ENCODE data around the gene TNS2. TPM values are rescaled to one million over a fixed set of nuclear protein-coding genes. Genes with fewer than 3 reads are reported as not detected.

The TNS2 gene, protein sequence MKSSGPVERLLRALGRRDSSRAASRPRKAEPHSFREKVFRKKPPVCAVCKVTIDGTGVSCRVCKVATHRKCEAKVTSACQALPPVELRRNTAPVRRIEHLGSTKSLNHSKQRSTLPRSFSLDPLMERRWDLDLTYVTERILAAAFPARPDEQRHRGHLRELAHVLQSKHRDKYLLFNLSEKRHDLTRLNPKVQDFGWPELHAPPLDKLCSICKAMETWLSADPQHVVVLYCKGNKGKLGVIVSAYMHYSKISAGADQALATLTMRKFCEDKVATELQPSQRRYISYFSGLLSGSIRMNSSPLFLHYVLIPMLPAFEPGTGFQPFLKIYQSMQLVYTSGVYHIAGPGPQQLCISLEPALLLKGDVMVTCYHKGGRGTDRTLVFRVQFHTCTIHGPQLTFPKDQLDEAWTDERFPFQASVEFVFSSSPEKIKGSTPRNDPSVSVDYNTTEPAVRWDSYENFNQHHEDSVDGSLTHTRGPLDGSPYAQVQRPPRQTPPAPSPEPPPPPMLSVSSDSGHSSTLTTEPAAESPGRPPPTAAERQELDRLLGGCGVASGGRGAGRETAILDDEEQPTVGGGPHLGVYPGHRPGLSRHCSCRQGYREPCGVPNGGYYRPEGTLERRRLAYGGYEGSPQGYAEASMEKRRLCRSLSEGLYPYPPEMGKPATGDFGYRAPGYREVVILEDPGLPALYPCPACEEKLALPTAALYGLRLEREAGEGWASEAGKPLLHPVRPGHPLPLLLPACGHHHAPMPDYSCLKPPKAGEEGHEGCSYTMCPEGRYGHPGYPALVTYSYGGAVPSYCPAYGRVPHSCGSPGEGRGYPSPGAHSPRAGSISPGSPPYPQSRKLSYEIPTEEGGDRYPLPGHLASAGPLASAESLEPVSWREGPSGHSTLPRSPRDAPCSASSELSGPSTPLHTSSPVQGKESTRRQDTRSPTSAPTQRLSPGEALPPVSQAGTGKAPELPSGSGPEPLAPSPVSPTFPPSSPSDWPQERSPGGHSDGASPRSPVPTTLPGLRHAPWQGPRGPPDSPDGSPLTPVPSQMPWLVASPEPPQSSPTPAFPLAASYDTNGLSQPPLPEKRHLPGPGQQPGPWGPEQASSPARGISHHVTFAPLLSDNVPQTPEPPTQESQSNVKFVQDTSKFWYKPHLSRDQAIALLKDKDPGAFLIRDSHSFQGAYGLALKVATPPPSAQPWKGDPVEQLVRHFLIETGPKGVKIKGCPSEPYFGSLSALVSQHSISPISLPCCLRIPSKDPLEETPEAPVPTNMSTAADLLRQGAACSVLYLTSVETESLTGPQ (N-terminal part only)
- total RNA-seq, result 10 to 100 TPM; 16.0 to 17.2 TPM

GRCh38 chr12:53049571-53050318 is at the start of gene TNS2:
TNS2 (plus strand) TSS chr12:53050065; CDS start chr12:53050186, 121 bp downstream.

DNA sequence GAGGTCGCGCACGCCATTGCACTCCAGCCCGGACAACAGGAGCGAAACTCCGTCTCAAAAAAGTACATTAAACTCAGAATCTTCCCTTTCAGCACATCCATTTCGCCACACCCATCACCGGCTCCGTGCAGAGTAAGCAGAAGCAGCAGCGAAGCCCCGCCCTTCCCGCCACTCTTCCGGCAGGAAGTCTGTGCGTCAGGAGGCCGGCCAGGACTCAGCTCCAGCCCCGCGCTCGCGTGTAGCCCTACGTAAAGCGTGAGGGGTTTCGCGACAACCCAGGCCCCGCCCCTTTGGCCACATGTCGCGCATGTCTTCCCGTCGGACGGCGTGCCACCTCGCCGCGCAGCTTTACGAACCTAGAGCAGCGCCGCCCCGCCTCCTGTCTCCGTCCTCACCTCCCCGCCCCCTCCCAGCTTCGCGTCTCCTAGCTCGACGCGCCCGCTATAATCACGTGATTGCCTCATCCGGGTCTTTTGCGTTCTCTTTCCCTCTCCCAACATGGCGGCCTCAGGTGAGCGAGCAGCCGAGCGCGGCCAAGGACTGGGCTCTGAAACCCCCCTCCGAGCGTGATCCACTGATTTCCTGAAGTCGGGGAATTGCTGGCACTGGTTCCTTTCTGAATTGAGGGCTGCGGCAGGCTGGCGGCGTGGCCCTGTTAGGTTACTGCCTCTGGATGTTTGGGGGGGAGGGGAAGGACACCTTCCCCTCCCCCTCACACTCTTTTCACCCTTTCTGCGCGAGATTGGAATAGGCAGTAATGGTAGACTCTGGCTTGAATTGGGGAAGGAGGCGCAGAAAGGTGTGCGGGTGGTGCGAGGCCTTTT is 43.7 kb upstream of the TNS2 start, which contains the start of gene EIF4B:
EIF4B (plus strand) TSS at position 471 of the 824 bp plus-strand sequence; CDS start at position 499, 28 bp downstream.

DNA sequence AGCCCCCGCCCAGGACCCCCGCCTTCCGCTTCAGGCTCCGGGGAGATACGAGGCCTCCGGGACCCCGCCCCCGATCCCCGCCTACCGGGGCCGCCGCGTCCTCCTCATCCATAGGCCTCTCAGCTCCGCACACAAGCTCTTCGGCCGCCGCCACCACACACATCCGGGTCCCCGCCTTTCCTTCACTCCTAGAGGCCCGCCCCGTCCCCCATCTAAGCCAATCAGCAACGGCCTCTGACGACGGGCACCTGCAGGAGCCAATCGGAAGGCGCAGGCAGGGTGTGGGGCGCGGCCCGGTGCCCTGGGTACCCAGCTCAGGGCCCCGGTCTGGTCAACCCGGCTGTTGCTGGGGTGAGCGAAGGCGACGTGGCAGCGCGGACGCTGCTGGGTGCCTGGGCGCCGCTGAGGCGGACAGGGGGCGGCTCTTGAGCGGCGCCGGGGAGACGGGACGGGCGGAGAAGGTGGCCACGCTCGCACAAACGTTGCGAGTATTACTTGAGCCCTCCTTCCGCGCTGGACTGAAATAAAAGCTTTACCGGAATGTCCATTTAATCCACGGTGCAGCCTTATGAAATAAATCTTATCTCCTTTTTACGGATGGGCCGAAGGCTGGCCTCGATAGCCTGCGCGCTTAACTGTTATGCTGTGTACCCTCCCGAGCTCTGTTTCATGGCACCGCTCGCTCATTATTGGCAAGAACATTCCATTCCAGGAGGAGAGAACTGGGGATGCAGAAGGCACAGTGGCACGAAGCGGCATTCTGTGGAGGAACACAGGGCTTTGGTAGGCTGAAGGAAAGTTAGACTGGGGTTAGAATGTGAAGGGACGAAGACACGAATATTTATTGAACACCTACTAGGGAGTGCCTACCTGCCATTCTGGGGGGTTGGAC is 29.6 kb downstream of the TNS2 start, which contains the start of gene SPRYD3:
SPRYD3 (minus strand) TSS at position 165 of the 892 bp plus-strand sequence; CDS start at position 108, 57 bp downstream.

DNA sequence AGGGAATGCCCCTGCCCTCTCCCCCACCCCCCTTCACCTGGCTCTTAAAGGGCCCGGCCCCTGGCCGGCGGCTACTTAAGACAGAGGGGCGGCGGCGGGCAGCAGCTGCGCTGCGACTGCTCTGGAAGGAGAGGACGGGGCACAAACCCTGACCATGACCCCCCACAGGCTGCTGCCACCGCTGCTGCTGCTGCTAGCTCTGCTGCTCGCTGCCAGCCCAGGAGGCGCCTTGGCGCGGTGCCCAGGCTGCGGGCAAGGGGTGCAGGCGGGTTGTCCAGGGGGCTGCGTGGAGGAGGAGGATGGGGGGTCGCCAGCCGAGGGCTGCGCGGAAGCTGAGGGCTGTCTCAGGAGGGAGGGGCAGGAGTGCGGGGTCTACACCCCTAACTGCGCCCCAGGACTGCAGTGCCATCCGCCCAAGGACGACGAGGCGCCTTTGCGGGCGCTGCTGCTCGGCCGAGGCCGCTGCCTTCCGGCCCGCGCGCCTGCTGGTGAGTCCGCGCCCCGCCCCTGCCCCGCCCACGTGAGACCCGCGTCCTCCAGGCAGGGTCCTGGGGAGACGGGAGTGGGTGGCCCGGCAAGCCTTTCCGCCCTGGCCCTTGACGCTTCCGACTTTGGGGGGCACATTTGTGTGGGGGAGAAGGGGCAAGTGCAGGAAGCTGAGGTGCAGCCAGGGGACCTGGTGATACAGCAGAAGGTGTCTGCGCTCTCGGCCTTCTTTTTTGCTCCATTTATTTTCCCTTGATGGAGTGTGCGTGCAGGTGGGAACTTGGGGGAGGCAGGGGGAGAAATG is 47.9 kb downstream of the TNS2 start, which contains the start of gene IGFBP6:
IGFBP6 (plus strand) TSS at position 104 of the 790 bp plus-strand sequence; CDS start at position 155, 51 bp downstream.

DNA sequence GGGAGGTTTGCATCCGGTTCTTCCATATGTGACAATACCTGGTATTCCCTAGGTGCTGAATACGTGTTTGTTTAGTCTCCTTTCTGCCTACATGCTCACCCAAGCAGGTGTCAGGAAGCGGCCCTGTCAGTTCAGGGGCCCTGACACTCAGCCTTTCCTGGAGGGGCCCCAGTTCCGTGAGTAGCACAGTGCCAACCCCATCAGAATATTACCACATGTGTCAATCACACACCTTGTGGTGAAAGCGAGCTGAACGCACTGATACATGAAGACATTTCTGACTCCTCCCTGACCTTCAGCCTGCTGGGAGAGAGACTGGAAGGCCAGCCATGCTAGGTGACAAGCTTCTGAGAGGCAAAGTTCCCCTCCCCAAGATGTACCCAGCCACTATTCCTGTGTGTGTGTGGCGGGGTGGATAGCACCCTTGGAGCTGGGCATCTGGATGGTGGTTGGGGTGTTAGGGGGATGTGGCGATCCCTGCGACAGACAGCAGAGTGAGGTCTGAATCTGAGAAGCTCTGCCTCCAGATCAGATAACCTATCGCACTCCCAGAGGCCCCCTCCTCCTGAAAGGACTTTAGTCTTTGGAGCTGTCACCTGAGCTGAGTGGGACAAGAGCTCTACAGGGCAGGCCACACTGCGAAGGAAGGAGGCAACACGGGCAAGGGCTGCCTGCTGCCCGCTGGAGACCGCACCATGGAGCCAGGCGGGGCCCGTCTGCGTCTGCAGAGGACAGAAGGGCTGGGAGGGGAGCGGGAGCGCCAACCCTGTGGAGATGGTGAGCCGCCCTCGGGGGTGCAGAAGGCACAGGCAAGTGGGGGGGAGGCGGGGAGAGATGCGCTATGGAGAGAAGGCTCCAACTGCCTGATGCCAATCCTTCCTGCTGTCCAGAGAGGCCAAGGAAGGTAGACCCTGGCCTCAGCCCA is 53.3 kb downstream of the TNS2 start, which contains the start of gene SOAT2:
SOAT2 (plus strand) TSS at position 604 of the 925 bp plus-strand sequence; CDS start at position 696, 92 bp downstream.

Small RNA genes within 50 kb of the gene (small RNA-seq; reads per million reads assigned to genes)
- gene MIR6757, result 0 to 0.17 reads per million in 2 donors

Other genes with a start within 250 kb of the TNS2 start
- gene KRT4, start 235.9 kb upstream of the TNS2 start, total RNA-seq, result not detected
- gene KRT79, start 215.8 kb upstream of the TNS2 start, total RNA-seq, result not detected
- not detected for gene KRT78, start 201.1 kb upstream of the TNS2 start, total RNA-seq
- gene KRT8, start 145.0 kb upstream of the TNS2 start, total RNA-seq, result under 1 TPM in 1 of 2 donors, not detected in 1; 0.33 TPM
- 1 to 10 TPM; 1.0 to 6.7 TPM for gene KRT18, start 100.9 kb upstream of the TNS2 start, total RNA-seq
- gene EIF4B, start 43.6 kb upstream of the TNS2 start, total RNA-seq, result 100 to 1,000 TPM; 469 to 648 TPM
- gene SPRYD3, start 29.3 kb downstream of the TNS2 start, total RNA-seq, result 10 to 100 TPM; 11.0 to 18.6 TPM
- gene IGFBP6, start 47.6 kb downstream of the TNS2 start, total RNA-seq, result 1 to 10 TPM; 2.1 to 4.3 TPM
- not detected for gene SOAT2, start 53.4 kb downstream of the TNS2 start, total RNA-seq
- 10 to 100 TPM in 1 of 2 donors, 1 to 10 TPM in 1; 10.0 to 11.7 TPM for gene ZNF740, start 130.7 kb downstream of the TNS2 start, total RNA-seq
- 10 to 100 TPM in 1 of 2 donors, 1 to 10 TPM in 1; 9.6 to 14.0 TPM for gene CSAD, start 130.9 kb downstream of the TNS2 start, total RNA-seq
- gene ITGB7, start 157.2 kb downstream of the TNS2 start, total RNA-seq, result 1 to 10 TPM; 2.7 to 4.1 TPM
- 10 to 100 TPM; 18.9 to 34.6 TPM for gene RARG, start 182.1 kb downstream of the TNS2 start, total RNA-seq
- 10 to 100 TPM; 10.3 to 21.6 TPM for gene ESPL1, start 218.2 kb downstream of the TNS2 start, total RNA-seq
- 100 to 1,000 TPM; 174 to 245 TPM for gene PFDN5, start 245.5 kb downstream of the TNS2 start, total RNA-seq
- gene MYG1, start 249.6 kb downstream of the TNS2 start, total RNA-seq, result 10 to 100 TPM; 36.5 to 48.6 TPM